Activated CD4-positive, alpha-beta T cell treated with anti-CD3 and anti-CD28 coated beads, Interleukin-2, Interleukin-6, amounts not matched to agents 100 ng/mL and 50 ng/mL, durations not matched to agents 16 hours and 8 hours (primary cell): ENCODE results near the gene GAB1.
A peak's percentile ranks its signal among the peaks of the same experiment; 100 is the strongest.

Source experiments
- DNase-seq: peaks from one replicate; pipeline ENCODE4 v3.0.0-alpha.2; 2020

Gene GAB1

DNA sequence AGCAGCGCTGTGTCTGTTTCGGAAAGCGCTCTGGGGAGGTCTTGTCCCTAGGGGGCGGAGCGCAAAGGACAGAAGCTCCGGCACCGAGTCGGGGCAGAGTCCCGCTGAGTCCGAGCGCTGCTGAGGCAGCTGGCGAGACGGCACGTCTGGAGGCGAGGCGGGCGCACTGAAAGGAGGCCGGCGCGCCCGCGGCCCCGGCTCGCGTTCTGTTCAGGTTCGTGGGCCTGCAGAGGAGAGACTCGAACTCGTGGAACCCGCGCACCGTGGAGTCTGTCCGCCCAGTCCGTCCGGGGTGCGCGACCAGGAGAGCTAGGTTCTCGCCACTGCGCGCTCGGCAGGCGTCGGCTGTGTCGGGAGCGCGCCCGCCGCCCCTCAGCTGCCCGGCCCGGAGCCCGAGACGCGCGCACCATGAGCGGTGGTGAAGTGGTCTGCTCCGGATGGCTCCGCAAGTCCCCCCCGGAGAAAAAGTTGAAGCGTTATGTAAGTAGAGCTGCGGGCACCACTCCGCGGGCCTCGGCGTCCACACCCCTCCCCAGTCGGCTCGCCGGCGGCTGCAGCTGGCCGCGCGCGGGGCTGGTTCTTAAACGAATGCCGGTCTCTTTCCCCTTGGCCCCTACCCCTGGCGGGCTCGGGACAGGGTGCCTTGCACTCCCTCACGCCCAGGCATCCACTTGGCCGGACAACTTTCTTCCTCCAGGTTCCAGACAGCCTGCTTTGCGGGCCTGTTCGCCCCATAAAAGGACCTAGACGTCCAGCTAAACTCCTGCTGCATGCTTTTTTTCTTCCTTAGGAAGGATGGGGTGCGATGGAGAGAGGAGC, at the start of gene GAB1:
GAB1 (plus strand) TSS at position 96 of the 819 bp plus-strand sequence; CDS start at position 409, 313 bp downstream.
- peak; percentile 51 for DNase-seq

DNA sequence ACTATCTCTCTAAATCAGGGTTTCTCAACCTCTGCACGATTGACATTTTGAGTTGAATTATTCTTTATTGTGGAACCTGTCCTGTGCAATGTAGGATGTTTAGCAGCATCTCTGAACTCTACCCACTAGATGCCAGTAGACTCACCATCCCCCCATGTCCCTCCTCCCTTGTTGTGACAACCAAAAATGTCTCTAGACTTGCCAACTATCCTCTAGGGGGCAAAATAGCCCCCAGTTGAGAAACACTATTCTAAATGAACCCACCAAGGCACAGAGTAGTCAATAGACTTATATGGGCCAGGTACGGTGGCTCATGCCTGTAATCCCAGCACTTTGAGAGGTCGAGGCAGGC, 49.1 kb upstream of the GAB1 start:
- no peak for DNase-seq

DNA sequence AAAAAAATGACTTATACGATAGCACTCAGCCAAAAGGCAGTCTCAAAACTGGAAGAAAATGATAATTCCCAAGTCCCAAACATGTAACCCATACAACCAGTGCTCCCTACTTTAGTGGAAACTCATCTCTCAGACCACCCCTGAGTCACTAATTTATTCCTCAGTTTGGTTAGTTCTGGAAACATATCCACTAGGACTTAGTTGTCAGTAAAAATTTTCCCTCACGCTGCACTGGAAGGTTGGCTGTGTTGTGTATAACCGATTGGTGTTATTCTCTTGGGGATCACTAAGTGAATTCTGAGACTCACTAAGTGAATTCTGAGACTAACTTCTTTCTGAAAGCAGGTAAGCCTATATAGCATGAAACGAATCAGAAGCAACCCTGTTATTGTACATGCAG, 48.5 kb upstream of the GAB1 start:
- no peak for DNase-seq

DNA sequence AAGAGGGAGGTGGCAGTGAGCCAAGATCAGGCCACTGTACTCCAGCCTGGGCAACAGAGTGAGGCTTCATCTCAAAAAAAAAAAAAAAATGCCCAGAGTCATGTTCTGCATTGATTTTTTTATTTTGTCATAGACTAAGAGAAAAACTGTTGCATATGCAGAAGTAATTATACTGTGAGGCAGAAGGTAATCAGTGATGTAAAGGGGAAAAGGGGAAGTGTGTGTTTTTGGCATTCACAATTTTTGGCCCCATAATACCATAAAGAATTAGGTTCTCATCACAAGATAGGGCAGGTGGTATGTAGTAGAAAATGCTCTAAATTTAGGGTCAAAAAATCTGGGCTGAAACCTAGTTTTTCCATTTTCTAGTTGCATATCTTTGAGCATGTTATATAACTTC, 47.3 kb upstream of the GAB1 start:
- no peak for DNase-seq

DNA sequence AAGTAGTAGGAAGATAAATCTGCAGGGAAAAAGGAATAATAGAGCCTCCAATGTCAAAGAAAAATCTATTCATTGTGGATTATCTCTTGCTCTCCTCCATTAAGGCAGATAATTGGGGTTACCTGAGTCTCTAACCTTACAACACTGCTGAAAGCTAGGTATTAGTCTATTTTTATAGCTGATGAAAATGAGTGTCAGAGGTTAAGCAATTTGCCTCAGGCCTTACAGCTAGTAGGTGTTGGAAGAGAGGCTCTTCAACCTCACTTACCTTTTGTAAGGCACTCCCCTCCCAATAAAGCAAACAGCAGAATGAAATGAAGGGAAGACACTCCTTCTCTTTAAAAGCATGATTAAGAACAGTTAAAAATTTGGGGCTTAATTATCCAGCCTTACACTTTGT, 45.4 kb upstream of the GAB1 start:
- DNase-seq, result no peak

DNA sequence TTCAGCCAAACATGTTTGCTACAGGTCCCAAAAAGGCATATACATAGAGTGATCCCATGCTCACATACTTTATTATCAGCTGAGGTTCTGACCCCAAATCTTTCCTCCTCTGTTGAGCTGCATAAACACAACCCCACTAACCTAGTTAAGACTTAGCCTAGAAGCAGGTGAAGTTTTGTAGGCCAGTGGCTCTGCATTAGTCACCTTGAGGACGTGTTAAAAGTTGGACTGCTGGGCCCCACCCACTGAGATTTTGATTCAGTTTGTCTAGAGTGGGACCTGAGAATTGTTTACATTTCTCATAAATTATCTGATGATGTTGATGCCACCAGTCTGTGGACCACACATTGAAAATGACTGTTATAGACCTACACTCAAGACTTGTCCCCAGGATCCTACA, 43.8 kb upstream of the GAB1 start:
- no peak for DNase-seq

DNA sequence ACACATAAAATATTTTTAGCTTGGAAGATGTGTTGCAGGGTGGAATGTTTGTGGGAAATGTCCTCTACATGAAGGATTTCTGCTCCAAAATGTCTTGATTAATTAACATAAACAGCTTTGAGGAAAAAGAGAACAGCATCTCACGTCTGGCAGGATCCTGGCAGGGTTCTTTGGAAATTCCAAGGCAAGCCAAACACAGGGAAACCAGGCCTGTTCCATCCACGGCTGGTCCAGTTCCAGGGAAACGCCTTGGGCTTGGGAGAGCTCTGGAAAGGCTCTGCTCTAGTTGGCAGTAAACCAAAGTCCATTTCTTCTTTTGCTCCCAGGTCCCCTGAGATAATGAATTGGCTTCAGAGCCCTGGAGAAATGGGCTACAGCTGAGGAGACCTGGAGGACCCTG, 42.4 kb upstream of the GAB1 start:
- DNase-seq, result no peak

DNA sequence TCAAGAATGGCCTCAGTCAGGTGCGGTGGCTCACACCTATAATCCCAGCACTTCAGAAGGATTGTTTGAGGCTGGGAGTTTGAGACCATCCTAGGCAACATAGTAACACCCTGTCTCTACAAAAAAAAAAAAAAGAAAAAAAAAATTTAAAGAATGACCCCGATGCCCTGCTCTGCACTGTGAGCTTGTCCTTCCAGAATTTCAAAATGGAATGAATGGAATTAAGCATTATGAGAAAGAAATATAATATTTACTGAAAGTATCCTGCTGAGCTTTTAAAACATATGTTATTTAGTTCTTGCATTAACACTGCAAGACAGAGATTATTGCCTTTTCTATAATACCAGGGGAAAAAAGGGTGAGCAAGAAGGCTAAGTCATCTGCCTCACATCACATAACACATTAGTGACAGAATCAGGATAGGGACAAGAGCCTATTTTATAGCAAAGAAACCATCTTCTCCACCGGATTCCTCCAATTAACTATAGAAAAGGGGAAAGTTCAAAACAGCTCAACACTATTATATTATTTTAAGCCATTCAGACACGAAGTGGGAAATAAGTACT, 41.9 kb upstream of the GAB1 start:
- DNase-seq, result no peak

DNA sequence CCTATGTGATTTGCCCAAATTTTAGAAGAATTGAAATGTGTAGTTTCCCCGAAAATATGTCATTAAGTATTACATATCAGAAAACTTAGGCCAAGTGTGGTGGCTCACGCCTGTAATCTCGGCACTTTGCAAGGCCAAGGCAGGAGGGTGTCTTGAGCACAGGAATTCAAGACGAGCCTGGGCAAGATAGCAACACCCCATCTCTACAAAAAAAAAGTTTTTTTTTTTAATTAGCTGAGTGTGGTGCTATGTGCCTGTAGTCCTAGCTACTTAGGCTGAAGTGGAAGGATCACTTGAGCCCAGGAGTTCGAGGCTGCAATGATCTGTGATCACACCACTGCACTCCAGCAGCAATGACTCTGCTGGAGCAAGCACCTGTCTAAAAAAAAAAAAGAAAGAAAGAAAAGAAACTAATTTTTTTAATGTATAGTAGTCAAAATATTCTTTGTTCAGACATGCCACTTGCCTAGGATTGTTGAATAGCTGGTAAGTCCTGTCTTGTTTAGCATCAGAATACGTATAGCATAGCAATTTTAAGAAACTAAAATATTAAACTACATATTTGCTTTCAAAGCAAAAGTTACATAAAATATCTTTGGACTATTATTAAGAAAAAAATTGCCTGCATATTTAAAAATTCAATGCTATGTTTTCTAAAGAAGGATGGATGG, 40.1 kb upstream of the GAB1 start:
- no peak for DNase-seq

DNA sequence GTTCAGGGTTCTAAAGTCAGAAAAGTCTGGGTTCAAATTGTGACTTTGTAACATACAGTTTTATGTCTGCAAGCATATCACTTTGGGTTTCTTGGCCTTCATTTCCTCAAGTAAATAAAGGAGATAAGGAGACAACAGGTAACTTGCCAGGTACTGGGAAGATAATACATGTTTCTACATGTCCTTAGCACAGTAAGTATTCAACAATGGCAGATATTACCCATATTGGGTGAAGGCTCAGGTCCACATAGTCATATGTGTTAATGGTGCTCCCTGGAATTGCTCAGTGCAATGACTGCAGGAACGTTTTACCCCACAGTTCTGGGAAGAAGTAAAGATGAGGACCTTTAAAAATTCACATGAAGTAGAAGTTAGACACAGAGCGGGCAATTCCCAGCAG, 35.8 kb upstream of the GAB1 start:
- no peak for DNase-seq

DNA sequence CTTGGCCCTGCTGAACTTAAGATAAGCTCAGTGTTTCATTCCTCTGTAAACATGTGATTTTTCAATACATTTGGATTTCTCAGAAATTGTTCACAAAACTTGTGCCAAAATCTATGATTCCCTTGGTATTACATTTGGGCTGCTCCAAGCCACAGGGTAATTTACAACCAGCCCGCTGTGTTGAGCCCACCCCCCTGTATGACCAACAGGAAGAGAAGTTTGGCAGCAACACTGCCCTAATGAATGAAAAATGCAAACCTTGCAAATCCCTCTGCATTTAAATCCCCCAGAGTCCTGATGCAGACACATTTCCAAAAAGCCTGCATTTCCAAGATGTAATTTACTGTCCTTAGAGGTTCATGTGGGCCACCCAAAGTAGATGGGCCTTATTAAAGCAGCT, 34.1 kb upstream of the GAB1 start:
- no peak for DNase-seq

DNA sequence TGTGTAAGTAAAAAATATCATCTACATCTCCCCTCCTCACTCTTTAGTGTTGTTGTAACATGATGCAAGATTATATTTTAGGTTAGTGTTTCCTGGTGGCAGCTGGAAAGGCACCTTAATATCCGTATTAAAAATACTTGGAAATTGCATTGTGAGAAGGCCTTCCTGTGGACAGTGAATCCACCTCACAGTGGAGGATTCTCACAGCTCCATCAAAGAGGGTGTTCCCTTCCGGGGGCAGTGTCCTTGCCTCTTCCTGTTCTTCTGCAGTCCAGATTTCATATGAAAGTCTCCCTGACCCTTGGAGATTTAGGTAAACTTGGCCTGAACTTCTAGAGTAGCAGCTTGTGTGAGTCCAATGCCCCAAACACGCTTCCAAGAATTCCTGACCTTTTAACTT, 29.9 kb upstream of the GAB1 start:
- DNase-seq, result no peak

DNA sequence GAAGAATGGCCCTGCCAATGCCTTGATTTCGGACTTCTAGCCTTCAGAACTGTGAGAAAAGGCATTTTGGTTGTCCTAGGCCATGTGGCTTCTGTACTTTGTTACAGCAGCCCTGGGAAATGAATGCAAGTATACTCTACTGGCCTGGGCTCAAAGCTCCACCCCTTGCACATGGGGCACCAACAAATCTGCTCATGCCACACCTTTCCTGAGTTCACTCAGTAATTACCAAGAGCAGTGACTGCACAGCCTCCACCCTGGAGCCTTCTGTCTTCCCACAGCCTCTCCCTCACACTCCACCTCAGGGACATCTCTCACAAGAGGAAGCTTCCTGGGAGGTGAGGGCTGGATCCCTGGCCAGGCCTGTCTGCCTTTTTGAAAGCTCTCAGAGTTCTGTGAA, 29.1 kb upstream of the GAB1 start:
- no peak for DNase-seq

DNA sequence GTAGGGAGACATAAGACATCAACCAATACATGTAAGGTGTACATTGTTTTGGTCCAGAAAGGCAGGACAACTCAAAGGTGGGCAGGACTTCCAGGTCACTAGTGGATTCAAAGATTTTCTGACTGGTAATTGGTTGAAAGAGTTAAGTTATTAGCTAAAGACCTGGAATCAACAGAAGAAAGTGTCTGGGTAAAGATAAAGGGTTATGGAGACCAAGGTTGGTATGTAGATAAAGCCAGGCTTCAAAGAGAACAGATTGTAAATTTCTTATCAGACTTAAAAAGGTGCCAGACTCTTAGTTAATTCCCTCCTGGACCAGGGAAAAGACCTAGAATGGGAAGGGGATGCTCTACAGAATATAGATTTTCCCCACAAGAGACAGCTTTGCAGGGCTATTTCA, 28.3 kb upstream of the GAB1 start:
- no peak for DNase-seq

DNA sequence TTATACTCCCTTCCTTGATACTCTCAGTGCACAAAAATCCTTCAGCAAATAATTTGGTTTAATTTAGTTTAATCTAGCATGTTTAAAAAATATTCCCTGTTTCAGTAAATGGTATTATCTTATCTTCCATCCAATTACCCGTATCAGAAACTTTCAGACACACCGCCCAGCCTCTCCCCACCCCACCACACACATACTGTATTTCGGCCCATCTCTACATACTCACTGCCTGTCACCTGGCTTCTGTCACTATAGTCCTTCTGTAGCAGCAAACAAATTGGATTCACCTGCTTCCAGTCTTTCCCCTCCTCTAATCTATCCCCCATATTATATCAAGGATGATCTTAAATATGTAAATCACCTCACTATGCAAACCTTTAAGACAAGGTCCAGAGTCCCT, 24.8 kb upstream of the GAB1 start:
- DNase-seq, result no peak

DNA sequence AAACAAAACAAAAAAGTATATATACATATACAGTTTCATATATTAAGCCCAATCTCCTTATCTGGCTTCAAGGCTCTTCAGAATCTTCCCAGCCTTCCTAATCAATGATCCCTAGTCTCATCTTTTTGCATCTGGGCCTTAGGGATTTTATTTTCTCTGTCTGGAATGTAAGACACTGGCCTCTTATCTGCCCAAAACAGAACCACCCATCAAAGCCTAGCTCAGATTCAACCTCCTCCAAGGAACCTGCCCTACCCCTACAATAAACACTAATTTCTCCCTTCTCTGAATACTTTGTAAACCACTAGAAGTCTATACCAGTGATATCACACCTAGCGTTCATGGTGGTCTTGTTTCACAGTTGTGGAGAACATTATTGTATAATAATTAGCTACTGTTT, 23.2 kb upstream of the GAB1 start:
- no peak for DNase-seq

DNA sequence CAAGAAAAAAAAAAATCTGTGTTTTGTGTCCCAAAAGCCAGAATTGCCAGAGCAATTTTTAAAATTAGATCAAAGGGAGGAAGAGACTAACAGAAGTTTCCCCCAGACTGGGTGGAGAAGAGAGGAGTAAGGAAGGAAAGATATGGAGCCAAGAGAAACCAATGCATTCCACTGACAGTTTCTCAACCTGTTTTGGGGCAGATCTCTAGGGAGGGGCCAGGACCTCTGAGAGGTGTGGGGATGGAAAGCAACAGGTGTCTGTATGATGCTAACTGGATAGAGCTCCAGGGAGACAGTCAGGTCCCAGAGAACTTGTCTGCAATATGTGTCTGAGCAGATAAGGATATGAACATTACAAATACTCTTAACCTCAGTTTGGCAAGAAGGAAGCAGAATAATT, 22.7 kb upstream of the GAB1 start:
- DNase-seq, result no peak

DNA sequence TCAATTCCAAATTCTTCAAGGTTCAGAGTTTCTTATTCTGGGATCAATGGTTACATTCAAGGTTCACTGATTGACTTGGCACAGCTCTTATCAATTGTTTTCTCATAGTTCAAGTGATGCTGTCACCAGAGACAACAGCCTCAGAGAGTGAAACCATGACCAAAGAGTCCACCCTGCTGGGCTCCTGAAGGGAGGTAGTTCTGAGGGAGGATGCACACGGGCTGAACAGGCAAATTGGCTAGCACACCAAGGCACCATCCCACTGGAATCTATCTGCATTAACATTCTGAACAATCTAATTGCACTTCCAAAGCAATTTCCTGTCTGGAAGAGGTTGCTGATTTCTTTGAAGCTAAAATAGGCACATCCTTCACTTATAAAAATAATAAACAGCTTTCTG, 16.6 kb upstream of the GAB1 start:
- no peak for DNase-seq

DNA sequence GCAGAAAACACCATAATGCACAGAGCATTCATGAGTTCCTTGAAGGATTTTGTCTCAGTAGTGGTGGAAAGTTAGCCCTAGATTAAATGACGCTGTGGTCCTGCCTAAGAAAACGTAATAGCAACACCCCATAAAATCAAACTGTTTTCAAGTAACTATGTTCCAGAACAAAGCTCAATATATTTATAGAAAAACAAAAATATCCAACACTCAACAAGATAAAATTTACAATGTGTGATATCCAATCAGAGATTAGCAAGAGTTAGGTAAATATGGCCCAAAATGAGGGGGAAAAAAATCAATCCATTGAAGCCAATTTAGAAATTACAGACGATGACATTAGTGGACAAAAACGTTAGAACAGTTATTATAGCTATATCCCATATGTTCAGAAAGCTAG, 9.9 kb upstream of the GAB1 start:
- DNase-seq, result no peak

DNA sequence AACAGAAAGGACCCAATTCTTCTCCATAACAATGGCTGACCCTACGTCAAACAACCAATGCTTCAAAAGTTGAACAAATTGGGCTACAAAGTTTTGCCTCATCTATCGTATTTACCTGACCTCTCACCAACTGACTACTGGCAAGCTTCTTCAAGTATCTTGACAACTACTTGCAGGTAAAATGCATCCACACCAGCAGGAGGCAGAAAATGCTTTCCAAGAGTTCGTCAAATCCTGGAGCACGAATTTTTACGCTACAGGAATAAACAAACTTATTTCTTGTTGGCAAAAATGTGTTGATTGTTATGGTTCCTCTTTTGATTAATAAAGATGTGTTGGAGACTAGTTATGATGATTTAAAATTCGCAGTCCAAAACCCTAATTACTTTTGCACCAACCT, 6.7 kb upstream of the GAB1 start:
- DNase-seq, result no peak

DNA sequence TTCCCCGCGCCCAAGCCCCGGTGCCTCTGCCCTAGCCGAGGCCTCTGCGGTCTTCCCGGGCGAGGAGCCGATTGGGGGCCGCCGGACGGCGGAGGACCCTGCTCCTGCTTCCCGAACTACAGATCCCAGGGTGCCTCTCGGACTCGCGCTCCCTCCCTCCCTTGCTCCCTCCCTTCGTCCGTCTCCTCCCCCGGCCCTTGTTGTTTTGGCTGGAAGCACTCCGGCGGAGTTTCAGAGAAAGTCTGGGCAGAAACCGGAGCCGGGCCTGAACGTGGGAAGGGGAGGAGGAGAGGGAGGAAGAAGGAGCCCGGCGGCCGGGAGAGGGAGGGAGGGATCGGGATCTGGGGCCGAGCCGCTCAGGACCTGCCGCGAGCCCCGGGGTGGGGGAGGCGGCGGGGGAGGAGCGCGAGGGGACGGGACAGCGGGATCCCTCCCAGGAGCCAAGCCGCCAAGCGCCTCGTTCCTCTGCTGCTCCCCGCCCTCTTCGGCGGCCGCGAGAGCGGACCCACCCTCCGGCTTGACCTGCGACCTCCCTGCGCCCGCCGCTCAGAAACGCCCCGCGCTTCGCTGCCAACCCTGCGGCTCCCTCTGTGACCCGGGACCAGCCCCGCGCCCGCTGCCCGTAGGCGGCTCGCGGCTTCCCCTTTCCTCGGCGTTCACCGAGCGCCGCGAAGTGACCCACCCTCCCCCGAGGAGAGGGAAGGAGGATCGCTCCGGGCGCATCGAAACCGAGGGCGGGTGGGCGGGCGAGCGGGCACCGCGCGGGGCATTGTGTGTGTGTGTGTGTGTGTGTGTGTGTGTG, 496 bp upstream of the GAB1 start:
- DNase-seq, result peak; percentile 43

DNA sequence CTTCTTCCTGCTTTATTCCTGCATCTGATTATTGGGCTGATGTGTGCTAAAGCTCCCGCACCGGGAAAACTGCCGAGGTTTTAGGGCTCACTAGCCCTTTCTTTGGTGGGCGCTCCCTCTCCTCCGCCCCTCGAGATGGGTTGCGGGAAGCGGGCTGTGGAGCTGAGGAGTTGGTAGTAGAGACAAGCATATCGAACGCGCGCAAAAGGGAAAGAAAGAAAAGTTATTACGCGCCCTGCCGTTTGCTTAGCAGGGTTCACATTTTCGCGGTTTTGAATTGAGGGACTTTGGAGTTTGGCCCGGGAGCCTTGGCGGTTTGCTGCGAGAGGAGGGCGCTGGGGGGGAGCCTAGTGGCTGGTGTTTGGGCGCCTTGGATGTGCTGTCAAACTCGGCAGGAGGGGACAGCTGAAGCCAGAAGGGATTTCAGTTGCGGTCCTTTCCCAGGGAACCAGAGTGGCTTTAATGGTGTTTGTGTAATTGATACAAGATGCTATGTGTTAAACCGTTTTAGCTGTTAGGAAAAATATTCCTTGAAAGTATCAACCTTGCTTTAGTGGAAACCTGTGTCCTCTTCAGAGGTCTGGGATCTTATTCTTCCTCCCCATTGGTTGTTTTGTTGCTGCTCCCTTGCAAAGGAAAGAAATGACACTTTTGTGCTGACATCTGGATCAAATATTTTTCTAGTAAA, 1.1 kb downstream of the GAB1 start:
- peak; percentile 9 for DNase-seq

DNA sequence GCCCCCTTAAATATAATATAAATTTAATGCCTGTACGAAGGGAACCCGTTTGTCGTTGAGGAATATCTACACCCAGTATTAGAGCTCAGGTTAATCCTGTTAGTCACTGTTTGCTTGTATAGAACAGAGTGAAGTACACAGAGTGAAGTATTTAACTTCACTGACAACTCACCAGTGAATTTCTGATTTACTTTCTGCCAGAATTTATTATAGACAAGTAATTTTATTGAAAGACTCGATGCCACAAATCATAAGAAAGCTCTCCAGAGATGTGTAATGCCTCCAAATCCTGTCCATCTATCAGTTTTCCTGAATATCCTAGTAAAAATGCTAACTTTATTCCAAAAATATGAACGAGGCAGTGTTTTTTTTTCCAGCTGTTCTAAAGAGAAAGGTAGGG, 1.6 kb downstream of the GAB1 start:
- no peak for DNase-seq
